NCI-H2107 (cell line): ENCODE measurements around the gene KRTAP9-7.
"Not testable (repeated sequence)": the region's sequence is repeated elsewhere in the genome, so short reads cannot be mapped to it uniquely, and the experiment has no call there.

Experiments
- DNase-seq: peaks from one replicate; lab custom pipeline; 2025; lab: John Stamatoyannopoulos, UW

KRTAP9-7 gene

GRCh38 chr17:41275648-41276190 is at the start of gene KRTAP9-7:
KRTAP9-7 (plus strand) TSS chr17:41275698; CDS start chr17:41275698, 0 bp downstream.
- not testable (repeated sequence) for DNase-seq

- DNase-seq: no peak
Measured at GRCh38 chr17:41226051-41226450, 49.4 kb upstream of the KRTAP9-7 start.

GRCh38 chr17:41226598-41227095 is 48.9 kb upstream of the KRTAP9-7 start, which contains the start of gene KRTAP9-2:
KRTAP9-2 (plus strand) TSS chr17:41226648; CDS start chr17:41226655, 7 bp downstream.
- not testable (repeated sequence) for DNase-seq

GRCh38 chr17:41230094-41230493 is 45.4 kb upstream of the KRTAP9-7 start:
- DNase-seq: no peak

- DNase-seq: no peak
Measured at GRCh38 chr17:41231731-41232130, 43.8 kb upstream of the KRTAP9-7 start.

GRCh38 chr17:41232399-41233105 is 42.9 kb upstream of the KRTAP9-7 start, which contains the start of gene KRTAP9-3:
KRTAP9-3 (plus strand) TSS chr17:41232449; CDS start chr17:41232502, 53 bp downstream.
- DNase-seq: not testable (repeated sequence)

- DNase-seq: not testable (repeated sequence)
Measured at GRCh38 chr17:41237116-41237515, 38.4 kb upstream of the KRTAP9-7 start.

GRCh38 chr17:41237949-41238437 is 37.5 kb upstream of the KRTAP9-7 start, which contains the start of gene KRTAP9-8:
KRTAP9-8 (plus strand) TSS chr17:41237999; CDS start chr17:41238052, 53 bp downstream.
- not testable (repeated sequence) for DNase-seq

GRCh38 chr17:41246995-41247787 is 28.3 kb upstream of the KRTAP9-7 start:
- DNase-seq: not testable (repeated sequence)

GRCh38 chr17:41249637-41250240 is 25.8 kb upstream of the KRTAP9-7 start, which contains the start of gene KRTAP9-4:
KRTAP9-4 (plus strand) TSS chr17:41249687; CDS start chr17:41249721, 34 bp downstream.
- not testable (repeated sequence) for DNase-seq

- DNase-seq: no peak
Measured at GRCh38 chr17:41251261-41251660, 24.2 kb upstream of the KRTAP9-7 start.

GRCh38 chr17:41254861-41255260 is 20.6 kb upstream of the KRTAP9-7 start:
- DNase-seq: no peak

GRCh38 chr17:41255381-41256290 is 19.9 kb upstream of the KRTAP9-7 start, which contains the start of gene KRTAP9-9:
KRTAP9-9 (plus strand) TSS chr17:41255384.
- not testable (repeated sequence) for DNase-seq

- no peak for DNase-seq
Measured at GRCh38 chr17:41256291-41256685, 19.2 kb upstream of the KRTAP9-7 start.

GRCh38 chr17:41258406-41258805 is 17.1 kb upstream of the KRTAP9-7 start:
- DNase-seq: no peak

- DNase-seq: no peak
Measured at GRCh38 chr17:41263212-41263611, 12.3 kb upstream of the KRTAP9-7 start.

- DNase-seq: no peak
Measured at GRCh38 chr17:41264599-41264998, 10.9 kb upstream of the KRTAP9-7 start.

GRCh38 chr17:41265078-41265477 is 10.4 kb upstream of the KRTAP9-7 start, which contains the start of gene KRTAP9-6:
KRTAP9-6 (plus strand) TSS chr17:41265378; CDS start chr17:41265378, 0 bp downstream.
- DNase-seq: no peak

GRCh38 chr17:41267711-41268110 is 7.8 kb upstream of the KRTAP9-7 start:
- no peak for DNase-seq

GRCh38 chr17:41271323-41271722 is 4.2 kb upstream of the KRTAP9-7 start:
- not testable (repeated sequence) for DNase-seq
